ENCODE results near the gene NRXN3. TPM values are rescaled to one million over a fixed set of nuclear protein-coding genes. Genes with fewer than 3 reads are reported as not detected.

The NRXN3 gene
- total and polyA plus RNA-seq, 2 of the 13 experiments (the other 11 are each of a cell fraction or from before 2014, with no cell fraction given), result 0.03 TPM; not detected in 1

- Histone ChIP-seq H3K4me2 (ENCODE audit: low read depth, low read length) (no peak overlapping the region), H3K9me3 (ENCODE audit: low read length) (peaks cover 44% of the 10 kb centered on the region), H3K9ac (ENCODE audit: insufficient read depth, low read depth, low read length) (no peak overlapping the region), H3K27me3 (ENCODE audit: control insufficient read depth in 1 of 2, insufficient read depth in 2 of 2, low read length in 2 of 2) (no peaks in the 10 kb centered on the region), H3K27ac (ENCODE audit: extremely low read length, insufficient read depth, low read length) (no peak overlapping the region), H3K4me3 (replicated peaks in 1 of 3; ENCODE audit: insufficient read depth in 1 of 3, low read depth in 2 of 3, low read length in 3 of 3) (no peak overlapping the region), H4K20me1 (ENCODE audit: insufficient read depth, low read length) (no peaks in the 10 kb centered on the region), H3K4me1 (ENCODE audit: insufficient read depth, low read length) (no peaks in the 10 kb centered on the region), H3K36me3 (replicated peaks in 1 of 2; ENCODE audit: control insufficient read depth in 1 of 2, insufficient read depth in 2 of 2, low read length in 2 of 2) (no peaks in the 10 kb centered on the region), H3K79me2 (ENCODE audit: insufficient read depth, low read length) (no peaks in the 10 kb centered on the region), H2AFZ (ENCODE audit: low read length) (no peak overlapping the region)
- intact Hi-C loops (cut with micrococcal nuclease; ENCODE audit: unreplicated experiment) (no loop called here), in situ Hi-C loops (cut with HindIII; ENCODE audit: extremely low pct_ligation_motif_present, low pct_unique_long_range_greater_than_20kb) (no loop called here)
- WGBS (ENCODE audit: low lambda C conversion rate), result 2% methylated on average over 3 of the region's 3 CpGs
- no peak for ATAC-seq
- no peak for FAIRE-seq
- ChIA-PET POLR2A (no interaction called here), CTCF (ENCODE audit: low intra/inter-chr PET ratio, low total read pairs) (no interaction called here)
- no TSS peak for BruUV-seq (replicated peaks)
- no peak for DNase-seq (ENCODE audit: low spot score)
- TF ChIP-seq ZNF784 (CRISPR knock-in tag; IDR thresholded peaks at IDR 0.05; ENCODE audit: borderline replicate concordance) (no peak), ZNF317 (CRISPR knock-in tag; IDR thresholded peaks at IDR 0.05) (no peak), SMAD1 (CRISPR knock-in tag; IDR thresholded peaks at IDR 0.05; ENCODE audit: borderline replicate concordance, low read depth) (no peak), MXD4 (CRISPR knock-in tag; IDR thresholded peaks at IDR 0.05) (no peak), ZNF709 (CRISPR knock-in tag; IDR thresholded peaks at IDR 0.05) (no peak), ZNF660 (CRISPR knock-in tag; IDR thresholded peaks at IDR 0.05; ENCODE audit: borderline replicate concordance, low read depth) (no peak), ZFP91 (CRISPR knock-in tag; IDR thresholded peaks at IDR 0.05; ENCODE audit: borderline replicate concordance) (no peak), ZSCAN21 (CRISPR knock-in tag; IDR thresholded peaks at IDR 0.05; ENCODE audit: borderline replicate concordance) (no peak), ZNF432 (CRISPR knock-in tag; IDR thresholded peaks at IDR 0.05; ENCODE audit: borderline replicate concordance) (no peak), GRHL1 (CRISPR knock-in tag; conservative IDR thresholded peaks at IDR 0.05) (no peak), ZNF274 (CRISPR knock-in tag; IDR thresholded peaks at IDR 0.05) (no peak), TRIM22 (IDR thresholded peaks at IDR 0.05) (no peak), TFDP2 (CRISPR knock-in tag; IDR thresholded peaks at IDR 0.05) (no peak), ZNF30 (CRISPR knock-in tag; IDR thresholded peaks at IDR 0.05) (no peak), ZMYM3 (CRISPR knock-in tag; IDR thresholded peaks at IDR 0.05) (no peak), ZNF672 (CRISPR knock-in tag; IDR thresholded peaks at IDR 0.05) (no peak), NFKBIZ (CRISPR knock-in tag; IDR thresholded peaks at IDR 0.05) (no peak)
Observed at GRCh38 chr14:79186523-79186922, 1016.4 kb downstream of the NRXN3 start.

Measured in HepG2 (cell line).